Hepatocyte (in vitro differentiated cells): ENCODE data around the gene SNX9.
"Not testable (repeated sequence)": the region's sequence is repeated elsewhere in the genome, so short reads cannot be mapped to it uniquely, and the experiment has no call there.

Experiments
- EZH2phosphoT487 ChIP-seq: fragments of 200-600 bp; sonication (generic); IDR thresholded peaks from one replicate; pipeline ENCODE4 v1.6.1; 2018; ENCODE audit warnings: antibody characterized with exemption, mild to moderate bottlenecking, low read depth, moderate library complexity; ENCODE audit not compliant: unreplicated experiment, severe bottlenecking
- TF ChIP-seq, protein P1 (sequence below): fragments of 200-600 bp; sonication (generic); IDR thresholded peaks from 2 replicates; pipeline ENCODE4 v1.5.1; 2016; ENCODE audit warnings: antibody characterized with exemption, mild to moderate bottlenecking; ENCODE audit not compliant: poor library complexity

DNA sequence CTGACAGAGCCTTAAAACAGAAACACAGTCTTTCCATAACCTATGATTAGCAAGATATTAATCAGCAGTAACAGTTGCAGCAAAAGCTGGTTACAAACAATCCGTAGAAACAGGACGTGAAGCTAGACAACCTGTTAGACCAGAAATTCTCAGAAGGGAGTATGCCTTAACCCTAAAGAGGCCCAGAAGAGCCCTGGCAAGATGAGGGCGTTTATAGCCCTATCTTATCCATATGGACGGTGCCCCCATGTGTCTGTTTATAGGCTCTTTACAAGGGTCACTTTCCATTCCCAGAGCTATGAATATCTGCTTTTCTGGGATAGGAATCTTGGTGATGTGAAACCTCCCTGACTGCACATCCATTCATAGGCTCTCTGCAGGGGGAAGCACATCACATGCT, 77.7 kb downstream of the SNX9 start:
- TF ChIP-seq, protein P1, sequence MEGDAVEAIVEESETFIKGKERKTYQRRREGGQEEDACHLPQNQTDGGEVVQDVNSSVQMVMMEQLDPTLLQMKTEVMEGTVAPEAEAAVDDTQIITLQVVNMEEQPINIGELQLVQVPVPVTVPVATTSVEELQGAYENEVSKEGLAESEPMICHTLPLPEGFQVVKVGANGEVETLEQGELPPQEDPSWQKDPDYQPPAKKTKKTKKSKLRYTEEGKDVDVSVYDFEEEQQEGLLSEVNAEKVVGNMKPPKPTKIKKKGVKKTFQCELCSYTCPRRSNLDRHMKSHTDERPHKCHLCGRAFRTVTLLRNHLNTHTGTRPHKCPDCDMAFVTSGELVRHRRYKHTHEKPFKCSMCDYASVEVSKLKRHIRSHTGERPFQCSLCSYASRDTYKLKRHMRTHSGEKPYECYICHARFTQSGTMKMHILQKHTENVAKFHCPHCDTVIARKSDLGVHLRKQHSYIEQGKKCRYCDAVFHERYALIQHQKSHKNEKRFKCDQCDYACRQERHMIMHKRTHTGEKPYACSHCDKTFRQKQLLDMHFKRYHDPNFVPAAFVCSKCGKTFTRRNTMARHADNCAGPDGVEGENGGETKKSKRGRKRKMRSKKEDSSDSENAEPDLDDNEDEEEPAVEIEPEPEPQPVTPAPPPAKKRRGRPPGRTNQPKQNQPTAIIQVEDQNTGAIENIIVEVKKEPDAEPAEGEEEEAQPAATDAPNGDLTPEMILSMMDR: not testable (repeated sequence)
- not testable (repeated sequence) for TF ChIP-seq EZH2phosphoT487
